GM12891 (cell line): Measurements from ENCODE around the gene NPAS2.

ENCODE experiments used
- POLR2A ChIP-seq: IDR thresholded peaks from 2 replicates; pipeline ENCODE4 v1.6.1; 2011; ENCODE audit warnings: low read depth, low read length, control low read depth
- POLR2AphosphoS5 ChIP-seq: IDR thresholded peaks from 2 replicates; pipeline ENCODE4 v1.6.1; 2011; ENCODE audit warnings: low read depth, low read length, control low read depth
- TAF1 ChIP-seq: IDR thresholded peaks from 2 replicates; pipeline ENCODE4 v1.6.1; 2011; ENCODE audit warnings: low read depth, low read length, control low read depth

DNA sequence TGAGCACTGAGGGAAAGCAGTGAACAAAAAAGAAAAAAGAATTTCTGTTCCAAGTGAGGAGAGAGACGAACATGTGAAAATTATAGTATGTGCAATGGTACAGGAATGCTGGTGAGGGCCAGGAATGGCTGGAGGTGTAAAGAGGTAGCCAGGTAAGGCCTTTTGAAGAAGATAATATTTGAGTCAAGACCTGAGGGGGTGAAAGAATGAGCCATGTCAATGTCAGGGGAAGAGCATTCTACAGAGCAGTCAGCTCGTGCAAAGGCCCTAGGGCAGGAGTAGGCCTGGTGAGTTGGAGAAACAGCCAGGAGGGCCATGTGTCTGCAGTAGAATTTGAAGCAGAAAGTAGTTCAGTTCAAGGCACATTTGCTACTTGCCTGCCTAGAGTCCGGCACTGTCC lies 169.7 kb downstream of the NPAS2 start:
- TF ChIP-seq TAF1, result no peak
- TF ChIP-seq POLR2AphosphoS5, result no peak
- TF ChIP-seq POLR2A, result no peak
